Activated T-helper 1 cell treated with Interleukin-2 at 50 U/mL for 16 hours (primary cell): ENCODE data around the gene PPP2R5C.

Experiments
- DNase-seq: peaks from one replicate; pipeline ENCODE4 v3.0.0-alpha.2; 2020; ENCODE audit warnings: low read depth

The PPP2R5C gene

GRCh38 chr14:101887219-101887618 is 125.7 kb downstream of the PPP2R5C start:
- no peak for DNase-seq

GRCh38 chr14:101888182-101888581 is 126.7 kb downstream of the PPP2R5C start:
- DNase-seq, result no peak

DNA sequence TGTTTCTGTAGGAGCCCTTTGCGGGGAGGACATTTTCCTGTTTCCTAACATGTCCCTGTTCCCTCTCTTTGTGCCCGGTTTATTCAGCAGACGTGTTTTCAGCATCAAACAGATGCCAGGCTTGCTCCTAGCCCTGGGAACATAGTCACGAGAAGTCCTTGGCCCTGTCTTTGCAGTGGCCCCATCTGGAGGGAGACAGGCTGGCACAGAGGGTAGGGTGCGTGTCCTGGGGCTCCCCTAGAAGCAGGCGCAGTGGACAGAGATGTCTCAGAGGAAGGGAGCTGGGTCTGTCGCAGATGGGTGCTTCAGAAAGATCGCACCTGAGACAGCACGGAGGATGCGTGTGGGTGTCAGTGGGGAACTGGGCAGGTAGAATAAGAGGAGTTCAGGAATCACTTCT is 127.9 kb downstream of the PPP2R5C start:
- DNase-seq, result no peak

DNA sequence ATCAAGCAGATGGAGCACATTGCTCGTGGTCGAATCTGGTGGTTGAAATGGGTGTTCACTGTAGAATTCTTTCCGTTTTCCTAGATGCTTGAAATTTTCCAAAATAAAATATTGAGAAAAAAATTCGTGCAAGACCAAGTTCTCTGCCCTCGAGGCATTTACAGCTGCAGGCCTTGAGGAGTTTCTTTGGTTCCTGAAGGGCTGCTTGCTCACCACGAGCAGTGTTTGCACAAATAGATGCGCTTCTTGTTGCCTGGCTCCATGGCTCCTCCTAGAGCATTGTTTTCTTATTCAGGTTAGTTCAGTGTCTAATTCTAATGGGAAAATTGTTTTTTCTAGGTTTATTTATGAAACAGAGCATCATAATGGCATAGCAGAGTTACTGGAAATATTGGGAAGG is 128.4 kb downstream of the PPP2R5C start:
- DNase-seq, result no peak

- DNase-seq, result no peak
These were observed 130.0 kb downstream of the PPP2R5C start for GRCh38 chr14:101891471-101891870.

GRCh38 chr14:101893759-101894158 is 132.2 kb downstream of the PPP2R5C start:
- DNase-seq, result no peak

GRCh38 chr14:101894365-101895081 is 133.0 kb downstream of the PPP2R5C start:
- no peak for DNase-seq

DNA sequence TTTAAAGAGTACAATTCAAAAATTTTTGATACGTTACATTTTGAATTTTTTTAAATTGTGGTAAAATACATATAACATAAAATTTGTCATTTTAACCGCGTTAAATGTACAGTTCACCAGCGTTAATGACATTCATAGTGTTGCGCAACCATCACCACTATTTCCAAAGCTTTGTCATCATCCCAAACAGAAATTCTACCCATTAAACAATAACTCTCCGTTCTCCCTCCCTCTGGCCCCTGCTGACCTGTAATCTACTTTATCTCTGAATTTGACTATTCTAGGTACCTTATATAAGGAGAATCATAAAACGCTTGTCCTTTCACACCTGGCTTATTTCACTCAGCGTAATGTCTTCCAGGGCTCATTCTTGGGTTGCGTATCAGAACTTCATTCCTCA is 133.7 kb downstream of the PPP2R5C start:
- no peak for DNase-seq

GRCh38 chr14:101897326-101897725 is 135.8 kb downstream of the PPP2R5C start:
- no peak for DNase-seq

GRCh38 chr14:101898416-101898815 is 136.9 kb downstream of the PPP2R5C start:
- no peak for DNase-seq

DNA sequence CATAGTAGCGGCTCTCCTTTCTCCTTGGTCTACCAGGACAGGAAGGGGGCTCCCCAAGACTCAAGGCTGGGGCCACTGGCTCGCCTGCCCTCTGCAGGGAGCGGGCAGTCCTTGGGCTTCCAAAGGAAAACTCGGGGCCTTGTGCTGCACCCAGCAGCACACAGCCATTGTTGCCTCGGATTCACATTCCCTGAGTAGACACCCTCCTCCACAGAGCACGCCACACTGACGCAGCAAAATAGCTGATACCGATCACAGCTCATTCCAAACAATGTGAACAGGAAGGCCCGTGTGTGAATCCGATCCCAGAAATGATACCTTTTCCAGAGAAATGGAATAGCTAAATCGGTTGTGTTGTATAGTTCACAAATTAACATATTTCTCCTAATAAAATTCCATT is 137.8 kb downstream of the PPP2R5C start:
- DNase-seq, result no peak

- DNase-seq, result no peak
These were observed 138.7 kb downstream of the PPP2R5C start for GRCh38 chr14:101900253-101900652.

DNA sequence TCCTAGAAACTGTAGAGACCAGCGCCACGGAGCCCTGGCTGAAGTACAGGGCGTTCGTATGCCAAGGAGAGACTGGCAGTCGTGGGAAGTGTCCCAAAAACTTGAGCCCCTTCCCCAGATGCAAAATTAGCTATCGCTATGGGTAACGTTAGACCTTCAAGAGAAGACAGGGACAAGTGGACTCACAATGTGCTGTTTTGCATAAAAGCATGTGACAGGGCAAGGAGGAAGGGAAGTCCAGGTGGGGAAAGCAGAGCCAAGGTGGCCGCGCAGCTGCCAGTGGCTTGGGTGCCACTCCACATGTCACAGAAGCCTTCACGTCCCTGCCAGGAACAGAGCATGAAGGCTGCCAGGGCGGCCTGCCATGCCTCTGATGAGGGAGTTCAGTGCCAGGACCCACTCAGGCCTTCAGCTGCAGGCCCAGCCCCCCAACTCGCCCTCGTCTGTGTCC is 141.6 kb downstream of the PPP2R5C start:
- no peak for DNase-seq

- DNase-seq, result no peak
These were observed 144.1 kb downstream of the PPP2R5C start for GRCh38 chr14:101905614-101906013.

GRCh38 chr14:101906645-101907044 is 145.1 kb downstream of the PPP2R5C start:
- no peak for DNase-seq

- DNase-seq, result no peak
These were observed 146.1 kb downstream of the PPP2R5C start for GRCh38 chr14:101907619-101908018.

GRCh38 chr14:101908795-101909194 is 147.3 kb downstream of the PPP2R5C start:
- DNase-seq, result no peak

GRCh38 chr14:101909371-101910096 is 148.0 kb downstream of the PPP2R5C start:
- no peak for DNase-seq

GRCh38 chr14:101912841-101913240 is 151.3 kb downstream of the PPP2R5C start:
- DNase-seq, result no peak

- no peak for DNase-seq
These were observed 152.6 kb downstream of the PPP2R5C start for GRCh38 chr14:101914083-101914482.

DNA sequence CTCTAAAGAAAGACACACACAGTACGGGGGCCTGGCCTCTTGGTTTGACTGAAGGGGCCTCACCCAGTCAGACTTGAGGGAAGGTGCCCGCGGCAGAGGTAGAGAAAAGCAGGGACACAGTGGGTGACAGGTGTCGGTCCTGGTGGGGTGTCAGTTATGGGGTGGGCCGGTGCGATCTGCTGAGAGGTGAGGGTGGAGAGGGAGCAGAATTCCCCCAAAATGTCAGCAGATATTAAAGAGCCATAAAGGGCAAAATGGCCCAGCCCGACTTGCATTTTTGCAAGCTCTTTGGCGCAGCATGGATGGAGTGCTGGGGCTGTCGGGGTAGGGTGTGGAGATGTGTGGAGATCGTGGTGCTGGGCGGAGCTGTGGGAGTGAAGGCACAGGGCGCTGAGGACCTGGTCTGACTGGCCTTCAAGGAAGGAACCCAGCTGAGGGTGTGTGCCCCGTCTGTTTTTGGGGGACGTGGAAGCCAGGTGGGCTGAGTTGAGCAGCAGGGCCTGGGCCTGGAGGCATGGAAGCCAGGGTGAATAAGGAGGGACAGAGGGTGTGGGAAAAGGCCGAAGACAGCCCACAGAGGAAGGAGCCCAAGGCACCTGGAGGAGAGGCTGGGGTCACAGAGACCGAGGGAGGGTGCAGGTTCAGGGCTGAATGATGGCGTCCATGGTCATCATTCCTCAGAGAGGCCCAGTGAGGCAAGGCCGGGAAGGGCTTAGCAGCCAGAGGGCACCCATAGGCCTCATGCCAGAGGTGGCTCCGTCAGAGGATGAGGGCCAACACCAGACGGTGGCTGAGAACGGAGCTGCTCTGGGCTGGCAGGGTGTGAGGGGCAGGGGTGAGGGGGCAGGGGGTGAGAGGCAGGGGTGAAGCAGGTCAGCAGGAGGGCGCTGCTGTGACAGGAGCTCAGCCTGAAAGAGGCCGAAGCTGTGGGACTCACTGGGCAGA is 154.6 kb downstream of the PPP2R5C start:
- no peak for DNase-seq

DNA sequence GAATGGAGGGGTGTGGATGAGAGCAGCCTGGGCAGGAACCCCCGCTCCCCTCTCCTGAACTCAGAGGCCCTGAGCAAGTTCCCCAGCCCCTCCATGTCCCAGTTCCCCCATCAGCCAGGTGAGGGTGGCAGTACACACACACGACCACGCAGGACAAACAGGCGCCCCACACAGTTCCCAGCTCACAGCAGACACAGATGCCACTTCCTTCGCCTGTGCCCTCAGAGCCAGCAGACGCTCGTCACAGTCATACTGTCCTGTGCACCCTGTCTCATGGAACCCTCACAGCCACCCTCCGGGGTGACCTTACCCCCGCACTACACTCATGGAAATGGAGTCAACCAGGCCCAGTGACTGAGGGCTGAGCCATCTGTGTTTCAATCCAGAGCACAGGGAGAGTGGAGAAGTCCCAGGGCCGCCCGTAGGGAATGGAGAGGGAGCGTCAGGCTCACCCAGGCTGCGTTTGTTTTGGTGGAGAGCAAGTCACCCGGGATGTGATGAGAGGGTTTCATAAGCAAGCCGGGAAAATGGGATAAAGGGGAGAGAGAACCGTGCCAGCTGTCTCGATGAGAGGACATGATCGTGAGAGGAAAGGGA is 155.4 kb downstream of the PPP2R5C start:
- DNase-seq, result no peak
